ENCODE measurements around the gene ZNF837. TPM values are rescaled to one million over a fixed set of nuclear protein-coding genes. Genes with fewer than 3 reads are reported as not detected.

The ZNF837 gene
- total RNA-seq, 1 experiment from 2014 or later = 0.47 TPM

- Mint-ChIP-seq H3K27ac (ENCODE audit: unreplicated experiment) (no peak overlapping the region), H3K4me3 (ENCODE audit: low read depth, unreplicated experiment) (no peak overlapping the region), H3K9me3 (ENCODE audit: low read depth, unreplicated experiment) (peaks cover 6% of the 10 kb centered on the region), H3K36me3 (ENCODE audit: insufficient read depth, unreplicated experiment) (peaks cover 33% of the 10 kb centered on the region), H3K4me1 (ENCODE audit: low read depth, unreplicated experiment) (no peaks in the 10 kb centered on the region), H3K27me3 (ENCODE audit: unreplicated experiment) (no peaks in the 10 kb centered on the region)
- CTCF ChIA-PET = no interaction called here
- intact Hi-C loops (cut with micrococcal nuclease; ENCODE audit: unreplicated experiment) = no loop called here
- no TSS peak for BruUV-seq (replicated peaks)
- DNase-seq = no peak
- TF ChIP-seq CTCF (IDR thresholded peaks at IDR 0.05; ENCODE audit: unreplicated experiment) = no peak
Observed at GRCh38 chr19:58416604-58417003, 35.8 kb upstream of the ZNF837 start.

GRCh38 chr19:58409010-58409790, 28.4 kb upstream of the ZNF837 start:
- no peak for TF ChIP-seq CTCF (IDR thresholded peaks at IDR 0.05; ENCODE audit: unreplicated experiment)
- no peaks in the 10 kb centered on the region for H3K9me3 Mint-ChIP-seq (ENCODE audit: low read depth, unreplicated experiment)
- H3K4me1 Mint-ChIP-seq (ENCODE audit: low read depth, unreplicated experiment) = peaks cover 30% of the 10 kb centered on the region
- H3K4me3 Mint-ChIP-seq (ENCODE audit: low read depth, unreplicated experiment) = peak overlapping the region; percentile 83
- no TSS peak for BruUV-seq (replicated peaks)
- H3K36me3 Mint-ChIP-seq (ENCODE audit: insufficient read depth, unreplicated experiment) = peaks cover 35% of the 10 kb centered on the region
- H3K27me3 Mint-ChIP-seq (ENCODE audit: unreplicated experiment) = no peaks in the 10 kb centered on the region
- DNase-seq = peak; percentile 52
- intact Hi-C loops (cut with micrococcal nuclease; ENCODE audit: unreplicated experiment) = loop anchor here (5.0 to 10.0 kb wide), 2 partner anchors 43 to 224 kb away; partner anchors contain the start of genes ZNF274 and ZNF324B
- CTCF ChIA-PET = interaction anchor here (0.7 to 0.8 kb wide), 2 partner anchors 57 to 105 kb away, joined by 3 read pairs; no protein-coding TSS in a partner anchor
- peak overlapping the region; percentile 92 for H3K27ac Mint-ChIP-seq (ENCODE audit: unreplicated experiment)

GRCh38 chr19:58408152-58409009, 27.6 kb upstream of the ZNF837 start, which contains the start of gene ZNF584:
Gene ZNF584, plus strand, starts transcription at chr19:58408649. Its CDS starts 499 bp downstream, at chr19:58409148.
- H3K27me3 Mint-ChIP-seq (ENCODE audit: unreplicated experiment) = no peaks in the 10 kb centered on the region
- no TSS peak for BruUV-seq (replicated peaks)
- peak within 1 kb of the TSS; percentile 92 for H3K27ac Mint-ChIP-seq (ENCODE audit: unreplicated experiment)
- H3K36me3 Mint-ChIP-seq (ENCODE audit: insufficient read depth, unreplicated experiment) = peaks cover 41% of the 10 kb centered on the region
- H3K4me3 Mint-ChIP-seq (ENCODE audit: low read depth, unreplicated experiment) = peak within 1 kb of the TSS; percentile 83
- no peak for TF ChIP-seq CTCF (IDR thresholded peaks at IDR 0.05; ENCODE audit: unreplicated experiment)
- peaks cover 36% of the 10 kb centered on the region for H3K4me1 Mint-ChIP-seq (ENCODE audit: low read depth, unreplicated experiment)
- intact Hi-C loops (cut with micrococcal nuclease; ENCODE audit: unreplicated experiment) = loop anchor here (5.0 to 10.0 kb wide), 2 partner anchors 44 to 224 kb away; partner anchors contain the start of genes ZNF274 and ZNF324B
- CTCF ChIA-PET = interaction anchor here (0.7 to 0.8 kb wide), 2 partner anchors 58 to 106 kb away, joined by 3 read pairs; no protein-coding TSS in a partner anchor
- DNase-seq = peak; percentile 97
- no peaks in the 10 kb centered on the region for H3K9me3 Mint-ChIP-seq (ENCODE audit: low read depth, unreplicated experiment)

GRCh38 chr19:58407658-58408151, 26.9 kb upstream of the ZNF837 start:
- no peak for TF ChIP-seq CTCF (IDR thresholded peaks at IDR 0.05; ENCODE audit: unreplicated experiment)
- BruUV-seq (replicated peaks) = TSS peak; percentile 82
- intact Hi-C loops (cut with micrococcal nuclease; ENCODE audit: unreplicated experiment) = loop anchor here (5.0 to 10.0 kb wide), 2 partner anchors 45 to 223 kb away; partner anchors contain the start of genes ZNF274 and ZNF324B
- peak; percentile 21 for DNase-seq
- H3K27me3 Mint-ChIP-seq (ENCODE audit: unreplicated experiment) = no peaks in the 10 kb centered on the region
- H3K4me3 Mint-ChIP-seq (ENCODE audit: low read depth, unreplicated experiment) = peak overlapping the region; percentile 83
- CTCF ChIA-PET = no interaction called here
- H3K9me3 Mint-ChIP-seq (ENCODE audit: low read depth, unreplicated experiment) = no peaks in the 10 kb centered on the region
- peaks cover 36% of the 10 kb centered on the region for H3K4me1 Mint-ChIP-seq (ENCODE audit: low read depth, unreplicated experiment)
- peak overlapping the region; percentile 92 for H3K27ac Mint-ChIP-seq (ENCODE audit: unreplicated experiment)
- H3K36me3 Mint-ChIP-seq (ENCODE audit: insufficient read depth, unreplicated experiment) = peaks cover 35% of the 10 kb centered on the region
